ENCODE measurements around the gene TRAF2. TPM values are rescaled to one million over a fixed set of nuclear protein-coding genes. Genes with fewer than 3 reads are reported as not detected.

Gene TRAF2
- total and polyA plus RNA-seq, 2 donors from 2014 or later, result 11.4 to 16.9 TPM

- peaks cover 0 to 20% (median 10%) of the 10 kb centered on the region in 3 donors for H3K4me1 ChIP-seq (ENCODE audit: control insufficient read depth in 2 of 3, insufficient read depth in 2 of 3, low read depth in 1 of 3, low read length in 3 of 3)
- H3K4me3 ChIP-seq (ENCODE audit: low read length in 3 of 3), result peak overlapping the region in 1 of 3 donors; percentile 11
- DNase-seq, result peak in 3 of 5 donors; percentile 14 to 94 (median 49)
- H3K36me3 ChIP-seq (ENCODE audit: control insufficient read depth in 2 of 3, insufficient read depth in 3 of 3, low read length in 3 of 3), result peaks cover 0 to 20% (median 7%) of the 10 kb centered on the region in 3 donors
- H3K9ac ChIP-seq (ENCODE audit: low read length in 3 of 3), result peak overlapping the region in 2 of 3 donors; percentile 15 to 55
- no peaks in the 10 kb centered on the region for H3K27me3 ChIP-seq (ENCODE audit: control insufficient read depth, insufficient read depth, low read length)
- no peaks in the 10 kb centered on the region for H3K9me3 ChIP-seq (ENCODE audit: control insufficient read depth in 2 of 3, insufficient read depth in 1 of 3, low read length in 3 of 3)
- FAIRE-seq, result no peak
- TF ChIP-seq, protein P1, sequence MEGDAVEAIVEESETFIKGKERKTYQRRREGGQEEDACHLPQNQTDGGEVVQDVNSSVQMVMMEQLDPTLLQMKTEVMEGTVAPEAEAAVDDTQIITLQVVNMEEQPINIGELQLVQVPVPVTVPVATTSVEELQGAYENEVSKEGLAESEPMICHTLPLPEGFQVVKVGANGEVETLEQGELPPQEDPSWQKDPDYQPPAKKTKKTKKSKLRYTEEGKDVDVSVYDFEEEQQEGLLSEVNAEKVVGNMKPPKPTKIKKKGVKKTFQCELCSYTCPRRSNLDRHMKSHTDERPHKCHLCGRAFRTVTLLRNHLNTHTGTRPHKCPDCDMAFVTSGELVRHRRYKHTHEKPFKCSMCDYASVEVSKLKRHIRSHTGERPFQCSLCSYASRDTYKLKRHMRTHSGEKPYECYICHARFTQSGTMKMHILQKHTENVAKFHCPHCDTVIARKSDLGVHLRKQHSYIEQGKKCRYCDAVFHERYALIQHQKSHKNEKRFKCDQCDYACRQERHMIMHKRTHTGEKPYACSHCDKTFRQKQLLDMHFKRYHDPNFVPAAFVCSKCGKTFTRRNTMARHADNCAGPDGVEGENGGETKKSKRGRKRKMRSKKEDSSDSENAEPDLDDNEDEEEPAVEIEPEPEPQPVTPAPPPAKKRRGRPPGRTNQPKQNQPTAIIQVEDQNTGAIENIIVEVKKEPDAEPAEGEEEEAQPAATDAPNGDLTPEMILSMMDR (IDR thresholded peaks at IDR 0.05; ENCODE audit: borderline replicate concordance, extremely low read depth, insufficient read depth), result no peak
- intact Hi-C loops (cut with DNase I), result no loop called here
- peak overlapping the region; percentile 59 to 91 for H3K27ac ChIP-seq (ENCODE audit: low read depth in 2 of 2, low read length in 2 of 2)
These were observed 16.0 kb downstream of the TRAF2 start for GRCh38 chr9:136902259-136902821.

DNA sequence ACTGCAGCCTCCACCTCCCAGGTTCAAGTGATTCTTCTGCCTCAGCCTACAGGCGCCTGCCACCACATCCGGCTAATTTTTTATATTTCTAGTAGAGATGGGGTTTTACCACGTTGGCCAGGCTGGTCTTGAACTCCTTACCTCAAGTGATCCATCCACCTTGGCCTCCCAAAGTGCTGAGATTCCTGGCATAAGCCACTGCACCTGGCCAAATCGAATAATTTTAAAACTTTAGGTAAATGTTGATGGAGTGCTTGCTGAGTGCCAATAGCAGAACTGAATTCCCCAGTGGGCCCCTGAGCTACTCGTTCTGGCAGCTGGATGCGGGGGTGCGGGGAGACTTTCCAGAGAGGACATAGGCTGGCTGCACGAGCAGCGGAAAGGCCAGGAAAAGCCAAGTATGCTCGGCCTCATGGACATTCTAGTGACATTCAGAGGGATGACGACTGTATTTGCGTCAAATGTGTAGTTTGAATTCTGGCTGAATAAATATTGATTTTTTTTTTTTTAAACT is 16.8 kb downstream of the TRAF2 start:
- Histone ChIP-seq H3K36me3 (ENCODE audit: control insufficient read depth in 2 of 3, insufficient read depth in 3 of 3, low read length in 3 of 3) (peaks cover 0 to 20% (median 7%) of the 10 kb centered on the region in 3 donors), H3K27ac (ENCODE audit: low read depth in 2 of 2, low read length in 2 of 2) (peak overlapping the region in 1 of 2 donors; percentile 91), H3K9me3 (ENCODE audit: control insufficient read depth in 2 of 3, insufficient read depth in 1 of 3, low read length in 3 of 3) (no peaks in the 10 kb centered on the region), H3K27me3 (ENCODE audit: control insufficient read depth, insufficient read depth, low read length) (no peaks in the 10 kb centered on the region), H3K4me3 (ENCODE audit: low read length in 3 of 3) (no peak overlapping the region), H3K4me1 (ENCODE audit: control insufficient read depth in 2 of 3, insufficient read depth in 2 of 3, low read depth in 1 of 3, low read length in 3 of 3) (peaks cover 0 to 20% (median 10%) of the 10 kb centered on the region in 3 donors), H3K9ac (ENCODE audit: low read length in 3 of 3) (no peak overlapping the region)
- intact Hi-C loops (cut with DNase I), result no loop called here
- FAIRE-seq (no peak), DNase-seq (no peak)
- TF ChIP-seq, protein P1 (IDR thresholded peaks at IDR 0.05; ENCODE audit: borderline replicate concordance, extremely low read depth, insufficient read depth), result no peak

DNA sequence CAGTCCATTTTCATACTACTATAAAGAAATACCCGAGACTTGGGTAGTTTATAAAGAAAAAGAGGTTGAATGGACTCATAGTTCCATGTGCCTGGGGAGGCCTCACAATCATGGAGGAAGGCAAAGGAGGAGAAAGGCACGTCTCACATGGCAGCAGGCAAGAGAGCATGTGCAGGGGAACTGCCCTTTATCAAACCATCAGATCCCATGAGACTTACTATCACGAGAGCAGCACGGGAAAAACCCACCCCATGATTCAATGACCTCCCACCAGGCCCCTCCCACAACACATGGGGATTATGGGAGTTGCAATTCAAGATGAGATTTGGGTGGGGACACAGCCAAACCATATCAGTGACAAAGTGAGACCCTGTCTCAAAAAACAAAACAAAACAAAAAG is 19.9 kb downstream of the TRAF2 start:
- peaks cover 0 to 6% (median 3%) of the 10 kb centered on the region in 3 donors for H3K36me3 ChIP-seq (ENCODE audit: control insufficient read depth in 2 of 3, insufficient read depth in 3 of 3, low read length in 3 of 3)
- intact Hi-C loops (cut with DNase I), result no loop called here
- H3K9ac ChIP-seq (ENCODE audit: low read length in 3 of 3), result no peak overlapping the region
- H3K4me1 ChIP-seq (ENCODE audit: control insufficient read depth in 2 of 3, insufficient read depth in 2 of 3, low read depth in 1 of 3, low read length in 3 of 3), result peaks cover 0 to 16% (median 10%) of the 10 kb centered on the region in 3 donors
- DNase-seq (no peak), FAIRE-seq (no peak)
- no peaks in the 10 kb centered on the region for H3K9me3 ChIP-seq (ENCODE audit: control insufficient read depth in 2 of 3, insufficient read depth in 1 of 3, low read length in 3 of 3)
- no peak overlapping the region for H3K4me3 ChIP-seq (ENCODE audit: low read length in 3 of 3)
- TF ChIP-seq, protein P1 (IDR thresholded peaks at IDR 0.05; ENCODE audit: borderline replicate concordance, extremely low read depth, insufficient read depth), result no peak
- no peak overlapping the region for H3K27ac ChIP-seq (ENCODE audit: low read depth in 2 of 2, low read length in 2 of 2)
- no peaks in the 10 kb centered on the region for H3K27me3 ChIP-seq (ENCODE audit: control insufficient read depth, insufficient read depth, low read length)

All from kidney (tissue), 14 donors.